ENCODE measurements around the gene CCDC57. TPM values are rescaled to one million over a fixed set of nuclear protein-coding genes. Genes with fewer than 3 reads are reported as not detected.
A peak's percentile ranks its signal among the peaks of the same experiment; 100 is the strongest.

The CCDC57 gene
- total RNA-seq, 6 experiments from 2014 or later = 10.1 to 37.4 (median 17.2) TPM

DNA sequence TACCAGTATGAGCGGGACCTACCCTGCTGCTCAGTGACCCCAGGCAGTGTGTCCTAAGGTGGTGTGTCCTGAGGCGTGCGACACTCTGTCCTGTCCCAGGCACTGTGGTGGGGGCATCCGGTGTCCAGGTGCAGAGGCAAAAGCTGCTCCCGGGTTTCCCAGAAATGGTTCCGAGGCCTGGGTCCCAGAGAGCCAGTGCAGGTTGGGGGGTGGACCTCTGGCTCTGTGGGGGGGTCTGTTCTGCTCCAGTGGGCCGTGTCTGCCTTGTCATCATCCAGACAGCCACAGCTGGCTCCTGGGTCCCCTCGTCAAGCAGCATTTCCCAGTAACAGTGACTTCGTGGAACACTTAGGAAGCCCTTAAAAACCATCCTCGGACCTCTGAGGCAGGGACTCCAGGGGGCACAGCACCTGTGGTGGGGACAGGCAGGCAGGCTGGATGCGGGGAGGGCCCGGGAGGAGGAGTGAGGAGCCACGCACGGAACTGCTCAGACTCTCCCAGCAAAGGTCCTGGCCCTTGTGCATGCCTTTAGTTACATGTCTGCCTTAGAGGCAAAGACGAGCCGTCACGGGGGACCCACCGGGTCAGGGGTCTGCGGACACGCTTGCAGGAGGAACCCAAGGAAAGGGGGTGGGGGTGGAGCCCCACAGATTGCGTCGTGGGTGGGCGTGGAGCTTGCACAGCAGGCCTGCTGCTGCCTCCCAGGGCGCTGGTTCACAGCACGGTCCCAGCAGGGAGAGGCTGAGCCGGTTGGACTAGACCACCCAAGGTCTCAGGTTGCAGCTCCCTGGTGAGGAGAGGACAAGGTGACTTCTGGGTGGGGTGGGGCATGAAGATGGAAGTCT, 21.8 kb upstream of the CCDC57 start:
- TF ChIP-seq, protein P1, sequence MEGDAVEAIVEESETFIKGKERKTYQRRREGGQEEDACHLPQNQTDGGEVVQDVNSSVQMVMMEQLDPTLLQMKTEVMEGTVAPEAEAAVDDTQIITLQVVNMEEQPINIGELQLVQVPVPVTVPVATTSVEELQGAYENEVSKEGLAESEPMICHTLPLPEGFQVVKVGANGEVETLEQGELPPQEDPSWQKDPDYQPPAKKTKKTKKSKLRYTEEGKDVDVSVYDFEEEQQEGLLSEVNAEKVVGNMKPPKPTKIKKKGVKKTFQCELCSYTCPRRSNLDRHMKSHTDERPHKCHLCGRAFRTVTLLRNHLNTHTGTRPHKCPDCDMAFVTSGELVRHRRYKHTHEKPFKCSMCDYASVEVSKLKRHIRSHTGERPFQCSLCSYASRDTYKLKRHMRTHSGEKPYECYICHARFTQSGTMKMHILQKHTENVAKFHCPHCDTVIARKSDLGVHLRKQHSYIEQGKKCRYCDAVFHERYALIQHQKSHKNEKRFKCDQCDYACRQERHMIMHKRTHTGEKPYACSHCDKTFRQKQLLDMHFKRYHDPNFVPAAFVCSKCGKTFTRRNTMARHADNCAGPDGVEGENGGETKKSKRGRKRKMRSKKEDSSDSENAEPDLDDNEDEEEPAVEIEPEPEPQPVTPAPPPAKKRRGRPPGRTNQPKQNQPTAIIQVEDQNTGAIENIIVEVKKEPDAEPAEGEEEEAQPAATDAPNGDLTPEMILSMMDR (IDR thresholded peaks at IDR 0.05) = no peak
- no peak for TF ChIP-seq POLR2A (IDR thresholded peaks at IDR 0.05)
- 59% methylated on average over 11 of the region's 26 CpGs for WGBS (ENCODE audit: insufficient coverage, low coverage, low lambda C conversion rate, missing lambda C conversion rate)
- no peaks in the 10 kb centered on the region for H3K9me3 ChIP-seq
- H3K4me3 ChIP-seq = no peak overlapping the region
- DNase-seq = no peak
- peaks cover 0 to 38% (median 13%) of the 10 kb centered on the region in 4 donors for H3K4me1 ChIP-seq
- no peak overlapping the region for H3K27ac ChIP-seq
- no peaks in the 10 kb centered on the region for H3K27me3 ChIP-seq
- no peak for ATAC-seq
- no peaks in the 10 kb centered on the region for H3K36me3 ChIP-seq
- intact Hi-C loops (cut with DNase I) = loop anchor here (5.0 kb wide), 2 partner anchors 83 to 88 kb away; partner anchors contain the start of gene CD7 (in 1 of the 2)

DNA sequence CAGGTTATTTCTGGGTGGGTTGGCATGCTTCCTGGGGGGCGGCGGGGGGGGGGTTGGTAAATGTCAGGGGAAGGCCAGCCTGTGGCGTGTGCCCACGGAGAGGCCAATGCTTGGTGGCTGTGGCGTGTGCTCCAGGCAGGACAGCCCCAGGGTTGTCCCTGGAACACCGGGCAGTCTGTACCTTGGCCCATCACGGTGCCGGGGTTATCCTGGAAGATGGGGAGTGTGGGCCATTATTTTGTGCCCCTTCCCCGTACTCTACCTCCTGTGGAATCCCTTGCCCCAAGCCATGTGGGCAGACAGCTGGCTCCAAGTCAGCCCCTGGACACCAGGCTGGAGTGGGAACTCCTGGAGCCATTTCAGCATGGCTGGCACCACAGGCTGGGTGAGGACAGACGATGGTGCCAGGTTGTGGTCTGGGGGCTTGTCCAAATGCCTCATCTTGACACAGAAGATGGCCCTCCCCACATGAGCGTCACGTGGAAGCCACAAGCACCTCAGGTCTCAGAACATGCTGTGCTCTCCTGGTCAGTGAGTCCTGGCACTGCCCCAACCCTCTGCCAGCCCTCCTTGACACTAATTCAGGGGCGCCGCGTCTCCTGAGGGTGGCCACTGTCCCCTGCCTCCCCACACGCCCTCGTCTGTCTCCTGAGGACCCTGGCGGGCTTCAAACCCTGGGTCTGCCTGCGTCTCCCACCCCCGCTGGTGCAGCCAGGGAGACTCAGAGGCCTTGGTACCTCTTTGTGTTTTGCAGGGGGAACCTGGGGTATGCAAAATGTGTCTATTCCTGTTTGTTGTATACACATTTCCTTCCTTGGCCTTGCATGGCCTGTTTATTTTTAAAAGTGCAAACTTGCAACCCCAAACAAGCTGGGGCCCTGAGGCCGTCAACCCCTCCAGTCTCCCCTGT, 20.5 kb upstream of the CCDC57 start:
- peak in 1 of 3 donors; percentile 65 for DNase-seq

DNA sequence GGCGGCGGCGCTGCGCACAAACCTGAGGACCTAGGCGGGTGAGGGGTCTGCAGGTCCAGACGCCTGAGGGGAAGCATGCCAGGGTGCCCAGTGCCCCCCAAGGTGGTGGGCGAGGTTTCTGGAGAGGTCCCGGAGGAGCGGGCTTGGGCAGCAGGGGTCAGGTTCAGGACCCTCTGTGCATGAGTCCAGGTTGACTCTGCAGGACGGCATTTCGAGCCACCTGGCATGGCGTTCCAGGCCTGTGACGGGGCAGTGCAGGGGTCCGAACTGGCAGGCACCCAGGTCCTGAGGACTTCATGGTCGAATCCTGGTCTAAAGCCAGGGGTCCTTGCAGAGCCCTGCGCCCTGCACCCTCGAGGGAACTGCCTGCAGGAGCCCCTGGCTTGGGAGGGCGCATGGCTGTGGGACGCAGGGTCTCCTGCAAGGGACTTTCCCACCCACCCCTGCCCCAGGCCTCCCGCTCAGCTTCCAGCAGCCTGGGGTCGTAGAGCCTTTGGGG, 19.7 kb upstream of the CCDC57 start:
- no peak for TF ChIP-seq POLR2A (IDR thresholded peaks at IDR 0.05)
- TF ChIP-seq, protein P1 (IDR thresholded peaks at IDR 0.05) = no peak
- Histone ChIP-seq H3K4me3 (peak overlapping the region in 2 of 3 donors; percentile 52 to 67), H3K27me3 (no peaks in the 10 kb centered on the region), H3K9me3 (no peaks in the 10 kb centered on the region), H3K4me1 (peaks cover 0 to 26% (median 5%) of the 10 kb centered on the region in 4 donors), H3K27ac (peak overlapping the region; percentile 80 to 95 (median 87)), H3K36me3 (no peaks in the 10 kb centered on the region)
- WGBS (ENCODE audit: insufficient coverage, low coverage, low lambda C conversion rate, missing lambda C conversion rate) = 78% methylated on average over 6 of the region's 21 CpGs
- DNase-seq (peak in 1 of 3 donors; percentile 61), ATAC-seq (no peak)
- intact Hi-C loops (cut with DNase I) = no loop called here

More for the DNA sequence above, 20.5 kb upstream of the CCDC57 start:
- H3K27ac ChIP-seq = no peak overlapping the region
- no peaks in the 10 kb centered on the region for H3K27me3 ChIP-seq
- no peak for ATAC-seq
- no peaks in the 10 kb centered on the region for H3K36me3 ChIP-seq
- TF ChIP-seq POLR2A (IDR thresholded peaks at IDR 0.05) = no peak
- TF ChIP-seq, protein P1 (IDR thresholded peaks at IDR 0.05) = no peak
- no peak overlapping the region for H3K4me3 ChIP-seq
- intact Hi-C loops (cut with DNase I) = no loop called here
- no peaks in the 10 kb centered on the region for H3K9me3 ChIP-seq
- 59% methylated on average over 6 of the region's 21 CpGs for WGBS (ENCODE audit: insufficient coverage, low coverage, low lambda C conversion rate, missing lambda C conversion rate)
- peaks cover 0 to 26% (median 6%) of the 10 kb centered on the region in 4 donors for H3K4me1 ChIP-seq

DNA sequence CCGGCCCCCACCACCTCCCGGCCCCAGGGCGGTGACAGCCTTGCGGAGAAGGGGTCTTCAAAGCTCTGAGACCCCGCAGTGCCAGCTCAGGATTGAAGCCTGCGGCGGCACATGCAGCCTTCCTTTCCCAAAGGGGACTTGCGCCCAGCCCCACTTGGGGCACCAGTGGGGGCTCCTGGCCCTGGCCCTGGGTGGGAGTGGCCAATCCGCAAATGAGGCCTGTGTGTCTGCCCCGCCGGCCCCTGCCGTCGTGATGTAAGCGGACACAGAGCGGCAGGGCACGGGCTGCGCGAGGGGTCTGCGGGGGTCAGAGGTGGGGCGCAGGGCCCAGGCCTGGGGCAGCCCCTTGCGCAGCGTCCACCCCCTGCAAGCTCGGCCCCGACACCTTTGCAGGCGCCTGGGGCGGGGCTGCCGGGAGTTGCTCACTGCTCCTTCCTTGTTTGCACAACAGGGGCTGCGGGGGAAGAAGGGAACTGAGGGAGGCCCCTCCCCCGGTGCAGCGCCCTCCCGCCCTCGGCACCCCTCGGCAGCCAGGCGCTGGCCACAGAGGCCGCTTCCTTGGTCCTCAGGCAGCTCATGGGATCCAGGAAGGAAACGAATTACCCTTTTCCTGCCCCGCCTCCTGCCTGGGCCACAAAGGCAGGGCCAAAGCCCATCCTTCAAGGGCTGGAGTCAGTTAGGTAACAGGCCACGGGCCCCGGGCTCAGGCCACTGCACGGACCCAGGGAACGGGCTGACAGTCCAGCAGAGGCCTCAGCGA, 19.1 kb upstream of the CCDC57 start:
- Histone ChIP-seq H3K27ac (peak overlapping the region; percentile 80 to 95 (median 87)), H3K27me3 (no peaks in the 10 kb centered on the region), H3K4me3 (peak overlapping the region; percentile 43 to 67 (median 52)), H3K36me3 (no peaks in the 10 kb centered on the region), H3K9me3 (no peaks in the 10 kb centered on the region), H3K4me1 (peaks cover 0 to 25% (median 5%) of the 10 kb centered on the region in 4 donors)
- DNase-seq (peak; percentile 83 to 89 (median 84)), ATAC-seq (peak; percentile 17 to 48 (median 22))
- intact Hi-C loops (cut with DNase I) = no loop called here
- TF ChIP-seq, protein P1 (IDR thresholded peaks at IDR 0.05) = no peak
- TF ChIP-seq POLR2A (IDR thresholded peaks at IDR 0.05) = peak; percentile 46
- 45% methylated on average over 4 of the region's 42 CpGs for WGBS (ENCODE audit: insufficient coverage, low coverage, low lambda C conversion rate, missing lambda C conversion rate)

Data from right lobe of liver (tissue), 6 donors.